HEK293 (cell line): ENCODE data around the gene RPRD1B.

Experiments used
- CTCF ChIP-seq: fragments of 450-650 bp; formaldehyde crosslinking; IDR thresholded peaks from 2 replicates; pipeline ENCODE4 v1.5.1; 2016; ENCODE audit warnings: missing biosample characterization, missing genetic modification characterization
- KLF16 ChIP-seq: fragments of 450-650 bp; formaldehyde crosslinking; IDR thresholded peaks from 2 replicates; pipeline ENCODE4 v1.5.1; 2017; ENCODE audit warnings: missing biosample characterization, missing genetic modification characterization
- SP2 ChIP-seq: fragments of 450-650 bp; formaldehyde crosslinking; IDR thresholded peaks from 2 replicates; pipeline ENCODE4 v1.5.1; 2016; ENCODE audit warnings: missing biosample characterization, missing genetic modification characterization
- ZNF449 ChIP-seq: fragments of 450-650 bp; formaldehyde crosslinking; IDR thresholded peaks from 2 replicates; pipeline ENCODE4 v1.5.1; 2017; ENCODE audit warnings: missing biosample characterization, mild to moderate bottlenecking, missing genetic modification characterization, moderate library complexity
- ZNF580 ChIP-seq: fragments of 450-650 bp; formaldehyde crosslinking; IDR thresholded peaks from 2 replicates; pipeline ENCODE4 v1.5.1; 2016; ENCODE audit warnings: missing biosample characterization, missing genetic modification characterization
- ZNF747 ChIP-seq: fragments of 450-650 bp; formaldehyde crosslinking; IDR thresholded peaks from 2 replicates; pipeline ENCODE4 v1.5.1; 2016; ENCODE audit warnings: missing biosample characterization, missing genetic modification characterization
- ZNF776 ChIP-seq: fragments of 450-650 bp; formaldehyde crosslinking; IDR thresholded peaks from 2 replicates; pipeline ENCODE4 v1.5.0; 2017; ENCODE audit warnings: missing biosample characterization, missing genetic modification characterization, borderline replicate concordance

GRCh38 chr20:38115205-38115604, 81.7 kb downstream of the RPRD1B start:
- TF ChIP-seq KLF16 (tag by site-specific recombination) (no peak), ZNF580 (tag by site-specific recombination) (no peak), CTCF (tag by site-specific recombination) (no peak), SP2 (tag by site-specific recombination) (no peak), ZNF776 (tag by site-specific recombination) (no peak), ZNF449 (tag by site-specific recombination) (no peak), ZNF747 (tag by site-specific recombination) (no peak)
